Upper lobe of right lung (tissue), 1 donor: ENCODE results near the gene INPP5A. TPM values are rescaled to one million over a fixed set of nuclear protein-coding genes. Genes with fewer than 3 reads are reported as not detected.

Experiments used
- ATAC-seq: fragments of 200-7000 bp; cut with Tn5 transposase; one replicate; pipeline ENCODE4 v1.9.1; 2020; ENCODE audit warnings: mild to moderate bottlenecking, moderate library complexity
- DNase-seq: peaks from one replicate; pipeline ENCODE4 v3.0.0-alpha.2; 2020
- H3K27ac ChIP-seq: fragments of 200-600 bp; one replicate; pipeline ENCODE4 v1.8.0; 2022
- H3K27me3 ChIP-seq: fragments of 200-600 bp; one replicate; pipeline ENCODE4 v1.8.0; 2022; ENCODE audit warnings: mild to moderate bottlenecking
- H3K36me3 ChIP-seq: fragments of 200-600 bp; one replicate; pipeline ENCODE4 v1.8.0; 2022
- H3K4me1 ChIP-seq: fragments of 200-600 bp; one replicate; pipeline ENCODE4 v1.8.0; 2022
- H3K4me3 ChIP-seq: fragments of 200-600 bp; one replicate; pipeline ENCODE4 v1.8.0; 2022; ENCODE audit warnings: mild to moderate bottlenecking
- H3K9me3 ChIP-seq: fragments of 200-600 bp; one replicate; pipeline ENCODE4 v1.8.0; 2022
- intact Hi-C: fragments of 100-400 bp; cut with DNase I; formaldehyde crosslinking; loops from one replicate; pipeline ENCODE4 v1.11.0; 2022
- total RNA-seq: library from RNA; stranded (reverse); fragmentation: NEBNext Ultra II Directional; extraction: Animal tissue kit (Norgen Biotek cat#: 25700); gene quantifications from one replicate; pipeline ENCODE4 v1.2.1, GENCODE V29; 2021
- TF ChIP-seq, protein P1 (sequence below): fragments of 200-600 bp; IDR thresholded peaks from one replicate; pipeline ENCODE4 v1.8.0; 2022; ENCODE audit warnings: antibody characterized with exemption
- donor health status: DM: no; HTN: yes; CAD: no; lungs with severe emphysema.

INPP5A gene
- total RNA-seq, 1 donor from 2014 or later: 38.3 TPM

DNA sequence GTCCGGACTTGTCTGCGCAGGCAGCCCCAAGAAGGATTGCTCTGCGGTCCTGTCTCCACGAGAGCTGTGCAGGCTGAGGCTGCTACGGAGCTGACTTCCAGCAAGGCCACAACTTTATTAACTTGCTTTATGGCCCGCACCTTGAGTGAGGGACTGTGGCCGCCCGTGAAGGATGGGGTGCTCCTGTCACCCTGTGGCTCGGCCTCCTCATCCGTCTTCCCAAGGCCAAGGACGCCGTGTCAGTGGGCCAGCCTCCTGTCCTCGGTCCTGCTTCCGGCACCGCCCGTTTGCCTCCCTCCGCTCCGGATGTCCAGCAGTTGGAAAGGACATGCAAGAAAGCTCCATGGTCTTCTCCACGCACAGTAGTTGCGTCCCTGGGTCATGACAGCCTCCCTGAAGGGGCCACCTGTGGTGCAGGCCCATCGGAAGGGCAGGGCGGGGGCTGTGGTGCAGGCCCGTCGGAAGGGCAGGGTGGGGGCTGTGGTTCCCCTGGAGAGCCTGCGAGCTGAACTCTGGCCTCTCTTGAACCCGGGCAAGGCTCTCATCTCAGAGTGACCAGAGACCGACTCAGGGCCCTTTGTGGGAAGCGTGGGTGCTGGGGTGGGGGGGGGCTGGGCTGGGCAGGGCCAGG, 161.3 kb downstream of the INPP5A start:
- Histone ChIP-seq H3K4me1 (no peaks in the 10 kb centered on the region), H3K27ac (no peak overlapping the region), H3K27me3 (no peaks in the 10 kb centered on the region), H3K4me3 (no peak overlapping the region), H3K36me3 (no peaks in the 10 kb centered on the region), H3K9me3 (no peaks in the 10 kb centered on the region)
- ATAC-seq (no peak), DNase-seq (peak; percentile 51)
- intact Hi-C loops: no loop called here
- TF ChIP-seq, protein P1, sequence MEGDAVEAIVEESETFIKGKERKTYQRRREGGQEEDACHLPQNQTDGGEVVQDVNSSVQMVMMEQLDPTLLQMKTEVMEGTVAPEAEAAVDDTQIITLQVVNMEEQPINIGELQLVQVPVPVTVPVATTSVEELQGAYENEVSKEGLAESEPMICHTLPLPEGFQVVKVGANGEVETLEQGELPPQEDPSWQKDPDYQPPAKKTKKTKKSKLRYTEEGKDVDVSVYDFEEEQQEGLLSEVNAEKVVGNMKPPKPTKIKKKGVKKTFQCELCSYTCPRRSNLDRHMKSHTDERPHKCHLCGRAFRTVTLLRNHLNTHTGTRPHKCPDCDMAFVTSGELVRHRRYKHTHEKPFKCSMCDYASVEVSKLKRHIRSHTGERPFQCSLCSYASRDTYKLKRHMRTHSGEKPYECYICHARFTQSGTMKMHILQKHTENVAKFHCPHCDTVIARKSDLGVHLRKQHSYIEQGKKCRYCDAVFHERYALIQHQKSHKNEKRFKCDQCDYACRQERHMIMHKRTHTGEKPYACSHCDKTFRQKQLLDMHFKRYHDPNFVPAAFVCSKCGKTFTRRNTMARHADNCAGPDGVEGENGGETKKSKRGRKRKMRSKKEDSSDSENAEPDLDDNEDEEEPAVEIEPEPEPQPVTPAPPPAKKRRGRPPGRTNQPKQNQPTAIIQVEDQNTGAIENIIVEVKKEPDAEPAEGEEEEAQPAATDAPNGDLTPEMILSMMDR: no peak

DNA sequence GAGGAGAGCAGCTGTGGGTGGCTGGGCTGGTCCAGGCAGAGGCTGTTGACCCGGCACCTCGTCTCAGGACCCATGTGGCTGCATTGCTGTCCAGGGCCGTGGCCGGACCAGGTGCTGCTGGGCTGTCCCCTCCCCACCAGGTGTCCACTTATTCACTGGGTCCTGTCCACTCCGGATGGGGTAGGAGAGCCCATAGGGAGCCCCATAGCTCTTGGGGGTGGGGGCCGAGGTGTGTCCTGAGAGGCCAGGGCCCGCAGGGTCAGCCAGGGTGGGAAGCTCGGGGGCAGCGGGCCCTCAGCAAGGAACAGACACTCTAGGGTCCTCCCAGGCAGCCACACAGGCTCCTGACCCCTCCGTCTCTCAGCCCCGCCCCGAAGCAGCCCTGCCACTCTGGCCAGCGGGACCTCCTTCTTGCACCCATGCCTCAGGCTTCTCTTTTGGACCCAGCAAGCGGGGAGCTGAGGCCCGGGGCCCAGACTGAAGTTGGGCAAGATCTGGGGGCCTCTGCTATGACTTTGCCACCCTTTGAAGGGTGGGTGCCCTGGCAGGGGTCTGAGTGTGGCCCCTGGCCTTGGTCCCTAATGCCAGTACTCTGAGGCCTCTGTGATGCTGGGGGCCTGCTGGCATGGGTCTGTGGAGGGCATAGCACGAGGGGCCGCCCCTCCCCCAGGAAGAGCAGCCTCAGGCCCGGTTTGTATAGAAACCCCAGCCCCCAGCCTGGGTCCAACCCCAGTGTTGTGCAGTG, 162.0 kb downstream of the INPP5A start:
- H3K4me1 ChIP-seq: no peaks in the 10 kb centered on the region
- peak; percentile 49 for DNase-seq
- H3K36me3 ChIP-seq: no peaks in the 10 kb centered on the region
- no peak overlapping the region for H3K4me3 ChIP-seq
- intact Hi-C loops: no loop called here
- no peak for ATAC-seq
- H3K27ac ChIP-seq: no peak overlapping the region
- no peaks in the 10 kb centered on the region for H3K27me3 ChIP-seq
- TF ChIP-seq, protein P1: no peak
- H3K9me3 ChIP-seq: no peaks in the 10 kb centered on the region

DNA sequence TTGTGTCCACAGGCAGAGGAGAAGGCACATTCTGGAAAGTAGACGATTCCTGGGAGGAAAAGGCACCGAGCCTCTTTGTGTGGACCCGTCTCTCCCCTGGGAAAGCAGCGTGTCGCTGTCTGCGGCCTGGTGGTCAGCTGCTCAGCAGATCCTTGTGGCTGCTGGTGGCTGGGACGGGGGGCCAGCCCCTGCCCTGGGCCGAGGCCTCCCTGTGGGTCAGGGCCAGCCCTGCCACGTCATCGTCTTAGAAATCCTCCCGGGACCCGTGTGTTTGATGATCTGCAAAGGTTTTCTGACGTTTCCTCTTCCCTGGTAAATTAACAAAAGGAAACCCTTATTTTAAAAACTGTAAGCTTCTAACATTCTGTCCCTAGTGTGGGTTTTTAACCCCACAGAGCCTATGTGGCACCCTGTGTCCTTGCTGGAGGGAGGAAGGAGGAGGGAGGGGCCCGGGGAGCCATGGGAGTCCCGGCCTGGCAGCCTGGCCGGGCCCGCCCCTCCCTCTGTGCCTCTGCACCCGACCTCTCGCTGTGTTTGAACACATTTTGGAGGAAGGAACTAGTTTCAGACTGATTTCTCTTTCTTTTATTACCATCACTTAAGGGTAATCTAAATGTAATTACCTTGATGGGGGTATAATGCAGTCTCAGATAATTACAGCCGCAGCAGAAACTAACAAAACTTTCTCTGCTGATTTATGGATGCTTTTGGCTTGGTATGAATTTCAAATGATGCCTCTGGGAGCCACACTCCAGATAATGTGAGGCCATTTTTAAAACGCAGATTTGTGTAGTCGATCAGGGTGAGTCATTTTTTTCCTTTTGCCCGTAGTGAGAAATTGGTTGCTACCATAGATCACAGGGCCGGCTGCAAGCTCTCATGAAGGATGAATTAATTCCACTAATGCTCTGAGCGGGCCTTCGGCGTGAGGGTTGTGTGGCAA, 162.8 kb downstream of the INPP5A start:
- H3K27ac ChIP-seq: no peak overlapping the region
- H3K9me3 ChIP-seq: no peaks in the 10 kb centered on the region
- no peak for ATAC-seq
- H3K27me3 ChIP-seq: no peaks in the 10 kb centered on the region
- DNase-seq: peak; percentile 46
- TF ChIP-seq, protein P1: no peak
- intact Hi-C loops: no loop called here
- H3K4me3 ChIP-seq: no peak overlapping the region
- H3K36me3 ChIP-seq: no peaks in the 10 kb centered on the region
- no peaks in the 10 kb centered on the region for H3K4me1 ChIP-seq

DNA sequence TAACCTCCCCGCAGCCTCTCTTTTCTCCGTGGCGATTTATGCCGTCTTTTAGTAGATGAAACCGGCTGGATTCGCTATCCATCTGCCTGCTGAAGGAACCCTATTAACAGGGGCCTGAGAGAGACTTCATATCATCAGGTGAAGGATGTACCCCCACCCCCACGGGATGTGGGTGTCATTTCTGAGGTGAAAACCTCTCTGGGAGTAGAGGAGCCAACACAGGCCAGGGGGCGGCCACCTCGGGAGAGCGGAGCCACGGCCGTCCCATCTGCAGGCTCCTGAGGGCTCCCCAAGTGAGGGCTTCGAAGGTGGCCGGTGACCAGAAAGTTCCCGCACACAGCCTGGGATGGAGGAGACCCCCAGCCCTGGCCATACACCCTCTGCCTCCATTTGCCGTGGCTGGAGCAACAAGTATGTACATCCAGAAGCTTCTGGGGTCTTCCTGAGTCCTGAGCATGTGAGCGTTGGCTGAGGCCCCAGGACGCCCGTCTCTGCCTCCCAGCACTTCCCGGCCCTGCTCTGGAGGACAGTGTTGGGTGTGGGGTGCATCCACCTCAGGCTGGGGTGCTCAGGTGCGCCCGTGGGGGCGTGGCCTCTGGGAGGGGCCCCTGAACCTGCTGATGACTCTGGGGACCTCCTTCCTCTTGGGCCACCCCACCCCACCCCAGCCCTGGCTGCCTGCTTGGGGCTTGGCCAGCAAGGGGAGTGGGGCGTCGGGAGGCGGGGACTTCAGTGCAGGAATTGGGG, 163.7 kb downstream of the INPP5A start:
- DNase-seq (peak; percentile 54), ATAC-seq (no peak)
- Histone ChIP-seq H3K4me1 (no peaks in the 10 kb centered on the region), H3K36me3 (no peaks in the 10 kb centered on the region), H3K27ac (no peak overlapping the region), H3K9me3 (no peaks in the 10 kb centered on the region), H3K4me3 (no peak overlapping the region), H3K27me3 (no peaks in the 10 kb centered on the region)
- intact Hi-C loops: no loop called here
- TF ChIP-seq, protein P1: no peak

DNA sequence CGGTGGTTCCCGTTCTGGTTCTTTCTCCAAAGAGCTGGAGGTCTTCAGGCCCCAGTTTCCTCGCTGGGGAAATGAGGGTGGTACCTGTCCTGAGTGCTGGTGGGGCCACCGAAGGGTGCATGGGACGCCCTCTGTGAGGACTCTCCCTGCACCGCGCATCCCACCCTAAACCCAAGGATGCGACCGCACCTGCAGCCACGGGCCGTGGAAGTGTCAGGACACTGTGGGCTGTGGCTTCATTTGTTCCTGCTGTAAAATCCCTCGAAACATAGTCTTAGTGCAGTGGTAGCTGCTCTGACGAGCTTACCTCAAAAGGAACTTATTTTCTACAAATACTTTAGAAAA, 164.2 kb downstream of the INPP5A start:
- ATAC-seq: no peak
- TF ChIP-seq, protein P1: no peak
- intact Hi-C loops: no loop called here

More for the DNA sequence above, 164.2 kb downstream of the INPP5A start:
- H3K27me3 ChIP-seq: no peaks in the 10 kb centered on the region
- no peaks in the 10 kb centered on the region for H3K9me3 ChIP-seq
- H3K27ac ChIP-seq: no peak overlapping the region
- no peak overlapping the region for H3K4me3 ChIP-seq
- no peaks in the 10 kb centered on the region for H3K36me3 ChIP-seq
- no peaks in the 10 kb centered on the region for H3K4me1 ChIP-seq
- DNase-seq: no peak
